ENCODE results near the gene HBA1.
"Not testable (repeated sequence)": the region's sequence is repeated elsewhere in the genome, so short reads cannot be mapped to it uniquely, and the experiment has no call there.

The HBA1 gene

GRCh38 chr16:160242-160641 lies 16.2 kb upstream of the HBA1 start:
- not testable (repeated sequence) for DNase-seq

DNA sequence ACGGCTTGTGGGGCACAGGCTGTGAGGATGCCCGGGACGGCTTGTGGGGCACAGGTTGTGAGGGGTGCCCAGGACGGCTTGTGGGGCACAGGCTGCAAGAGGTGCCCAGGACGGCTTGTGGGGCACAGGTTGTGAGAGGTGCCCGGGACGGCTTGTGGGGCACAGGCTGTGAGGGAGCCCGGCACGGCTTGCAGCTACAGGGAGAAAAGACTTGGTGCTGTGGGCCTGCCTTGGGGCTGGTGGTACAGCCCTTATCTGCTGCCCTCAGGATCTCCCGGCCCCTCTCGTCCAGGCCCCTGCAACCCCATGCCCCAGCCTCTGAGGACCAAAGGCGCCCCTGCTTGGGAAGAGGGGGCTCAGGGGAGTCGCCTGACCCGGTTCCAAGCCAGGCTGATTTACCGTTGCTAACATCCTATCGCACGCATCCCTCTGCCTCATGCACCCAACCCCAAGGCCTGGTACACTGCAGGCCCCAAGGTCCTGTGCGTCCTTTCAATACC lies 15.7 kb upstream of the HBA1 start:
- DNase-seq, result no peak

- no peak for DNase-seq
Measured at GRCh38 chr16:162271-162991, 14.0 kb upstream of the HBA1 start.

- DNase-seq, result not testable (repeated sequence)
Measured at GRCh38 chr16:163139-163538, 13.3 kb upstream of the HBA1 start.

DNA sequence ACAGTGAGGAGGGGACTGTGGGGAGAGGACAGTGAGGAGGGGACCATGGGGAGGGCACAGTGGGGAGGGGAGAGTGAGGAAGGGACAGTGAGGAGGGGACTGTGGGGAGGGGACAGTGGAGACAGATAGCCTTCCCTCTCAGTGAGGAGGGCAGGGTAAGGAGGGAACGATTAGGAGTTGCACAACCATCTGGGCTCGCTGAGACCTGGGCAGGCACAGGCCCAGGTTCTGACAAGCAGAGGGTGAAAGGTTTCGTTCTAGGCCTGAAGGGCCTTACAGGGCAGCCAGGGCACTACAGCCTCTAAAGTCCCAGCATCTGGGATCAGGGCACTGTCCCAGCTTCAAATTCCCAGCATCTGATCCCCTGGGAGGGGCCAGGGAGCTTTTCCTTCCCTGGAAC lies 12.8 kb upstream of the HBA1 start:
- DNase-seq, result not testable (repeated sequence)

DNA sequence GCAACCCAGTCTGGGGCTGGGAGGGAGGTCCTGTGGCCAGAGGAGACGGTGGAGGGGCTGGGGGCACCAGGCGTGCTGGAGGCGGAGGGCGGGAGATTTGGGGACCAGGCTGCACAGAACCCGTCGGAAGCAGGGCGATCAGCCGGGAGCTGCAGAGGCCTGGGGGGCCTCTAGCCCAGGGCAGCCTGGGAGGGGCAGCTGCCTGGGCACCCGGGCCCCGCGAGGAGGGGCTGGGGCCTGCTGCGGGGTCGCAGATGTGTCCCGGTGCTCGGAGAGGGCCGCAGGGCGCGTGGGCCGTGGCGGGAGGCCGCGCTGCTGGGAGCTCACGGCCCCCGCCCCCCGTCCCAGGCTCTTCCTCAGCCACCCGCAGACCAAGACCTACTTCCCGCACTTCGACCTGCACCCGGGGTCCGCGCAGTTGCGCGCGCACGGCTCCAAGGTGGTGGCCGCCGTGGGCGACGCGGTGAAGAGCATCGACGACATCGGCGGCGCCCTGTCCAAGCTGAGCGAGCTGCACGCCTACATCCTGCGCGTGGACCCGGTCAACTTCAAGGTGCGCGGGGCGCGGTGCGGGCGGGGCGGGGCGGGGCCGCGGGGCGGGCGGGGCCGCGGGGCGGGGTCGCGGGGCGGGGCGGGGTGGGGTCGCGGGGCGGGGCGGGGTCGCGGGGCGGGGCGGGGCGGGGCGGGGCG lies 12.2 kb upstream of the HBA1 start:
- not testable (repeated sequence) for DNase-seq

DNA sequence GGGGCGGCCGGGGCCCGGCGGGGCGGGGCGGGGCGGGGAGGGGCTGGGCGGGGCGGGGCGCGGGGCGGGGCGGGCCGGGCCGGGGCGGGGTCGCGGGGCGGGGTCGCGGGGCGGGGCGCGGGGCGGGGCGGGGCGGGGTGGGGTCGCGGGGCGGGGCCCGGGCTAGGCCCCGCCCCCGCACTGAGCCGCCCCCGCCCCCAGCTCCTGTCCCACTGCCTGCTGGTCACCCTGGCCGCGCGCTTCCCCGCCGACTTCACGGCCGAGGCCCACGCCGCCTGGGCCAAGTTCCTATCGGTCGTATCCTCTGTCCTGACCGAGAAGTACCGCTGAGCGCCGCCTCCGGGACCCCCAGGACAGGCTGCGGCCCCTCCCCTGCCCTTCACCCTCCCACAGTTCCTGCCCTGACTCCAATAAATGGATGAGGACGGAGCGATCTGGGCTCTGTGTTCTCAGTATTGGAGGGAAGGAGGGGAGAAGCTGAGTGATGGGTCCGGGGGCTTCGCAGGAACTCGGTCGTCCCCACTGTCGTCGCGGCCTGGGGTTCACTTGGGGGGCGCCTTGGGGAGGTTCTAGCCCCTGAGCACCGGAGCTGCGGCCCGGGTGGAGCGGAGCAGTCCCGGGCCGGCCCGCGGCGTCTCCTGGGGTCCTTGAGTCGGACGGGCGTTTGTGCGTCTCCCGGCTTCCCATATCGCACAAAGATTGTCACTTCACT lies 11.5 kb upstream of the HBA1 start:
- no peak for DNase-seq

- DNase-seq, result no peak
Measured at GRCh38 chr16:165539-166374, 10.7 kb upstream of the HBA1 start, which contains the start of gene HBM. Gene HBM, plus strand, starts transcription at chr16:165978. Its CDS starts 20 bp downstream, at chr16:165998.

GRCh38 chr16:166375-167121 lies 9.9 kb upstream of the HBA1 start:
- no peak for DNase-seq

DNA sequence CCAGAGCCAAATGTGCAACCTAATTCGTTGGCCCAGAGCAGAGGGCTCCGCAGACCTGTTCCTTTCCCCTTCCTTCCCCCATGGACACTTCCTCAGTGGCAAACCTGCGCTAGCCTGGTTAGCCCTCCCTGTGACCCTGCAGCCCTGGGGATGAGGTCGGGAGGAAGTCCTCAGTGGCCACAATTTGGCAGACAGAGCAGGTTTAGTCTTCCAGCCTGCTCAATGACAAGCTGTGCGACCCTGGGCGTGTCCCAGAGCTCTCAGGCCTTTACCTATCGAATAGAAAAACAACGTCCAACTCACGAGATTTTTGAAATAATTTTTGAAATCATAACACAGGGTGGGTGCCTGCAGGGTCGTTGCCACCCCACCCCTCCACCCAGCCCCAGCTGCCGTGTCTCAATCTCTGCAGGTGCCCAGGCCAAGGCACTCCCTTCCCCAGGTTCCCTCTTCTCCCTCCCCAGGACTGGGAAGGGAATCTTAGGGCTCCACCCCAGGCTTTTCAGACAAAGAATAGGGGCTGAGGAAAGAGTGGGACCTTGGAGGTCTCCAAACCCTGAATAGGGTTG lies 9.3 kb upstream of the HBA1 start:
- DNase-seq, result no peak

- DNase-seq, result no peak
Measured at GRCh38 chr16:168424-168823, 8.1 kb upstream of the HBA1 start.

DNA sequence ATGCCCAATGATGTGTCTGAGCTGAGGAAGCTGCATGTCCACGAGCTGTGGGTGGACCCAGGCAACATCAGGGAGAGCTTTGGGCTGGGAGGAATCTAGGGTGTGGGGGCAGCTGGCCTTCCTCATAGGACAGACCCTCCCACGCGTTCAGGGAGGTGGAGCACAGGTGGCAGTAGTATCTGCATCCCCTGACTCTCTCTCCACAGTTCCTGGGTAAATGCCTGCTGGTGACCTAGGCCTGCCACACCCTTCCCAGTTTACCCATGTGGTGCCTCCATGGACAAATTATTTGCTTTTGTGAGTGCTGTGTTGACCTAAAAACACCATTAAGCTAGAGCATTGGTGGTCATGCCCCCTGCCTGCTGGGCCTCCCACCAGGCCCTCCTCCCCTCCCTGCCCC lies 7.5 kb upstream of the HBA1 start:
- no peak for DNase-seq

DNA sequence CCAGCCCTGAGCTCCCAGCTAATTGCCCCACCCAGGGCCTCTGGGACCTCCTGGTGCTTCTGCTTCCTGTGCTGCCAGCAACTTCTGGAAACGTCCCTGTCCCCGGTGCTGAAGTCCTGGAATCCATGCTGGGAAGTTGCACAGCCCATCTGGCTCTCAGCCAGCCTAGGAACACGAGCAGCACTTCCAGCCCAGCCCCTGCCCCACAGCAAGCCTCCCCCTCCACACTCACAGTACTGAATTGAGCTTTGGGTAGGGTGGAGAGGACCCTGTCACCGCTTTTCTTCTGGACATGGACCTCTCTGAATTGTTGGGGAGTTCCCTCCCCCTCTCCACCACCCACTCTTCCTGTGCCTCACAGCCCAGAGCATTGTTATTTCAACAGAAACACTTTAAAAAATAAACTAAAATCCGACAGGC lies 6.4 kb upstream of the HBA1 start:
- DNase-seq, result not testable (repeated sequence)

- DNase-seq, result no peak
Measured at GRCh38 chr16:170788-171187, 5.7 kb upstream of the HBA1 start.

- not testable (repeated sequence) for DNase-seq
Measured at GRCh38 chr16:172374-172941, 4.0 kb upstream of the HBA1 start, which contains the start of gene HBA2. Gene HBA2, plus strand, starts transcription at chr16:172876. Its CDS starts 37 bp downstream, at chr16:172913.

GRCh38 chr16:173211-173854 lies 3.1 kb upstream of the HBA1 start:
- DNase-seq, result not testable (repeated sequence)

DNA sequence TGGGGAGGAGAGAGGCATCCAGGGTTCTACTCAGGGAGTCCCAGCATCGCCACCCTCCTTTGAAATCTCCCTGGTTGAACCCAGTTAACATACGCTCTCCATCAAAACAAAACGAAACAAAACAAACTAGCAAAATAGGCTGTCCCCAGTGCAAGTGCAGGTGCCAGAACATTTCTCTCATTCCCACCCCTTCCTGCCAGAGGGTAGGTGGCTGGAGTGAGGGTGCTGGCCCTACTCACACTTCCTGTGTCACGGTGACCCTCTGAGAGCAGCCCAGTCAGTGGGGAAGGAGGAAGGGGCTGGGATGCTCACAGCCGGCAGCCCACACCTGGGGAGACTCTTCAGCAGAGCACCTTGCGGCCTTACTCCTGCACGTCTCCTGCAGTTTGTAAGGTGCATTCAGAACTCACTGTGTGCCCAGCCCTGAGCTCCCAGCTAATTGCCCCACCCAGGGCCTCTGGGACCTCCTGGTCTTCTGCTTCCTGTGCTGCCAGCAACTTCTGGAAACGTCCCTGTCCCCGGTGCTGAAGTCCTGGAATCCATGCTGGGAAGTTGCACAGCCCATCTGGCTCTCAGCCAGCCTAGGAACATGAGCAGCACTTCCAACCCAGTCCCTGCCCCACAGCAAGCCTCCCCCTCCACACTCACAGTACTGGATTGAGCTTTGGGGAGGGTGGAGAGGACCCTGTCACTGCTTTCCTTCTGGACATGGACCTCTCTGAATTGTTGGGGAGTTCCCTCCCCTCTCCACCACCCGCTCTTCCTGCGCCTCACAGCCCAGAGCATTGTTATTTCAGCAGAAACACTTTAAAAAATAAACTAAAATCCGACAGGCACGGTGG lies 2.3 kb upstream of the HBA1 start:
- DNase-seq, result peak; percentile 55

DNA sequence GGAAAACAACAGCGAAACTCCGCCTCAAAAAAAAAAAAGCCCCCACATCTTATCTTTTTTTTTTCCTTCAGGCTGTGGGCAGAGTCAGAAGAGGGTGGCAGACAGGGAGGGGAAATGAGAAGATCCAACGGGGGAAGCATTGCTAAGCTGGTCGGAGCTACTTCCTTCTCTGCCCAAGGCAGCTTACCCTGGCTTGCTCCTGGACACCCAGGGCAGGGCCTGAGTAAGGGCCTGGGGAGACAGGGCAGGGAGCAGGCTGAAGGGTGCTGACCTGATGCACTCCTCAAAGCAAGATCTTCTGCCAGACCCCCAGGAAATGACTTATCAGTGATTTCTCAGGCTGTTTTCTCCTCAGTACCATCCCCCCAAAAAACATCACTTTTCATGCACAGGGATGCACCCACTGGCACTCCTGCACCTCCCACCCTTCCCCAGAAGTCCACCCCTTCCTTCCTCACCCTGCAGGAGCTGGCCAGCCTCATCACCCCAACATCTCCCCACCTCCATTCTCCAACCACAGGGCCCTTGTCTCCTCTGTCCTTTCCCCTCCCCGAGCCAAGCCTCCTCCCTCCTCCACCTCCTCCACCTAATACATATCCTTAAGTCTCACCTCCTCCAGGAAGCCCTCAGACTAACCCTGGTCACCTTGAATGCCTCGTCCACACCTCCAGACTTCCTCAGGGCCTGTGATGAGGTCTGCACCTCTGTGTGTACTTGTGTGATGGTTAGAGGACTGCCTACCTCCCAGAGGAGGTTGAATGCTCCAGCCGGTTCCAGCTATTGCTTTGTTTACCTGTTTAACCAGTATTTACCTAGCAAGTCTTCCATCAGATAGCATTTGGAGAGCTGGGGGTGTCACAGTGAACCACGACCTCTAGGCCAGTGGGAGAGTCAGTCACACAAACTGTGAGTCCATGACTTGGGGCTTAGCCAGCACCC lies 1.2 kb upstream of the HBA1 start:
- DNase-seq, result no peak
